Esophagus muscularis mucosa (tissue), 3 donors: ENCODE measurements around the gene C9orf43.

Experiments
- CTCF ChIP-seq, 3 experiments: fragments of 200-600 bp in 2 of 3; fragments of 450-650 bp in 1 of 3; sonication (generic) in 2 of 3; IDR thresholded peaks; one replicate each; pipeline ENCODE4 v1.5.1; 2017 to 2019; ENCODE audit warnings: antibody characterized with exemption in 3 of 3, mild to moderate bottlenecking in 2 of 3, moderate library complexity in 1 of 3
- POLR2A ChIP-seq: fragments of 450-650 bp; IDR thresholded peaks from one replicate; pipeline ENCODE4 v1.6.1; 2017; ENCODE audit warnings: antibody characterized with exemption, moderate library complexity, mild to moderate bottlenecking, low read depth
- POLR2AphosphoS5 ChIP-seq, 2 donors: sonication (generic); formaldehyde crosslinking; IDR thresholded peaks; one replicate each; pipeline ENCODE4 v1.6.1; 2017; ENCODE audit warnings: antibody characterized with exemption in 2 of 2

DNA sequence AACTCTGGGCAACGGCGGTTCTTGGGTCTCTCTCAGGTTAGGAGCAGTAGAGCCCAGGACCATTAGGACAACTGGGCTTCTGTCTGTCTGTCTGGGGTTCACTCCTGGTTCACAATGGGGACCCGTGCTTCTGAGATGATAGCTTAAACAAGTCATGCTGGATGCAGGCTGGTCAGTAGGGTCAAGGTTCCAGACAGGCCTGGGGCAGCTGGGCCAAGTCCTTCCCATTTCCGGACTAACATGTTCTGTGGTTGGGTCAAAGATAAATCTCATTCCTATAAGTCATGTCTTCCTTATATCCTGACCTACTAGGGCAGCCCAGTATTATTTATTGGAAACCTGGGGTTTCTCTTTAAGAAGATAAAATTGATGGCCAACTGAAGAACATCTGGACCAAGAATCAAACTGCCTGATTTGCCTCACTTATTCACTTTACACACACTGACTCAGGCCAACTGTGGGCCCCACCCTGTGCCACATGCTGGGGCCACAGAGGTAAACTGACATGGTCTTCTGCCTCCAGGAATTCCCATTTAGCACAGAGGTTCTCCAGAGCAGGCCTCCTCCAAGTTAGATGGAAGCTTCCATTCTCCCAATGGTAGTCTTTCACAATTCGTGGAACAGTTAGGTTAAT lies 42.1 kb upstream of the C9orf43 start:
- no peak for TF ChIP-seq CTCF (IDR thresholded peaks at IDR 0.05)
- no peak for TF ChIP-seq POLR2AphosphoS5 (IDR thresholded peaks at IDR 0.05)
- no peak for TF ChIP-seq POLR2A
